Right cardiac atrium (tissue), 5 donors: ENCODE measurements around the gene GPR157. TPM values are rescaled to one million over a fixed set of nuclear protein-coding genes. Genes with fewer than 3 reads are reported as not detected.

Source experiments
- ATAC-seq, 2 donors: fragments of 200-7000 bp; cut with Tn5 transposase; one replicate each; pipeline versions ENCODE4 v1.8.0 to v1.9.1; 2020; ENCODE audit warnings: moderate library complexity in 2 of 2, mild to moderate bottlenecking in 1 of 2
- DNase-seq, 3 donors: peaks; one replicate each; pipeline ENCODE4 v3.0.0-alpha.2; 2020
- H3K27ac ChIP-seq: one replicate; pipeline ENCODE4 v1.5.1; 2013; ENCODE audit warnings: mild to moderate bottlenecking, low read length, control low read depth, moderate library complexity
- H3K27me3 ChIP-seq: one replicate; pipeline ENCODE4 v1.6.1; 2013; ENCODE audit not compliant: control insufficient read depth, insufficient read depth
- H3K4me1 ChIP-seq: one replicate; pipeline ENCODE4 v1.6.1; 2013; ENCODE audit warnings: low read length; ENCODE audit not compliant: control insufficient read depth, insufficient read depth
- H3K4me3 ChIP-seq: one replicate; pipeline ENCODE4 v1.5.1; 2013; ENCODE audit warnings: low read length, control low read depth
- H3K9me3 ChIP-seq: one replicate; pipeline ENCODE4 v1.6.1; 2013; ENCODE audit warnings: low read length; ENCODE audit not compliant: control insufficient read depth
- WGBS: extraction: QIAGEN DNeasy Blood & Tissue Kit; methylation state at CpG from one replicate; pipeline ENCODE4 v1.1.7; 2013; 5-methylcytosine and 5-hydroxymethylcytosine counted together
- intact Hi-C, 4 donors: fragments of 100-400 bp; cut with DNase I; formaldehyde crosslinking; loops; one replicate each; pipeline versions ENCODE4 v1.11.0 to v1.14.0; 2022 to 2023
- polyA plus RNA-seq: library from polyadenylated mRNA; stranded (reverse); fragments of 200-250 nt; gene quantifications from one replicate; pipeline ENCODE4 v1.2.3, GENCODE V29; 2013
- total RNA-seq, 4 donors: library from RNA; stranded (reverse); fragmentation: NEBNext Ultra II Directional; extraction: Animal tissue kit (Norgen Biotek cat#: 25700); gene quantifications; one replicate each; pipeline ENCODE4 v1.2.1, GENCODE V29; 2021
- donor health status: healthy with polysubstance abuse.
- donor health status: DM: no; HTN: yes; CAD: no.
- donor health status: DM: no; HTN: no; CAD: no.
- donor health status: DM: no; HTN: yes; CAD: no; lungs with severe emphysema.
- donor health status: DM: yes; HTN: yes; CAD: no.

The GPR157 gene
- total and polyA plus RNA-seq, 5 donors, result 7.3 to 28.7 (median 23.5) TPM

- intact Hi-C loops, result no loop called here
- H3K27me3 ChIP-seq, result no peaks in the 10 kb centered on the region
- DNase-seq (no peak), ATAC-seq (no peak)
- H3K4me1 ChIP-seq, result peaks cover 3% of the 10 kb centered on the region
- no peak overlapping the region for H3K27ac ChIP-seq
- WGBS, result 91% methylated on average over 2 of the region's 2 CpGs
- no peak overlapping the region for H3K4me3 ChIP-seq
- H3K9me3 ChIP-seq, result no peaks in the 10 kb centered on the region
Observed at GRCh38 chr1:9086796-9087195, 42.1 kb downstream of the GPR157 start.

GRCh38 chr1:9086045-9086444 is 42.9 kb downstream of the GPR157 start:
- intact Hi-C loops, result no loop called here
- Histone ChIP-seq H3K27ac (no peak overlapping the region), H3K4me3 (no peak overlapping the region), H3K9me3 (no peaks in the 10 kb centered on the region), H3K27me3 (no peaks in the 10 kb centered on the region), H3K4me1 (peaks cover 3% of the 10 kb centered on the region)
- WGBS, result 72% methylated on average over 5 of the region's 5 CpGs
- DNase-seq (no peak), ATAC-seq (no peak)

DNA sequence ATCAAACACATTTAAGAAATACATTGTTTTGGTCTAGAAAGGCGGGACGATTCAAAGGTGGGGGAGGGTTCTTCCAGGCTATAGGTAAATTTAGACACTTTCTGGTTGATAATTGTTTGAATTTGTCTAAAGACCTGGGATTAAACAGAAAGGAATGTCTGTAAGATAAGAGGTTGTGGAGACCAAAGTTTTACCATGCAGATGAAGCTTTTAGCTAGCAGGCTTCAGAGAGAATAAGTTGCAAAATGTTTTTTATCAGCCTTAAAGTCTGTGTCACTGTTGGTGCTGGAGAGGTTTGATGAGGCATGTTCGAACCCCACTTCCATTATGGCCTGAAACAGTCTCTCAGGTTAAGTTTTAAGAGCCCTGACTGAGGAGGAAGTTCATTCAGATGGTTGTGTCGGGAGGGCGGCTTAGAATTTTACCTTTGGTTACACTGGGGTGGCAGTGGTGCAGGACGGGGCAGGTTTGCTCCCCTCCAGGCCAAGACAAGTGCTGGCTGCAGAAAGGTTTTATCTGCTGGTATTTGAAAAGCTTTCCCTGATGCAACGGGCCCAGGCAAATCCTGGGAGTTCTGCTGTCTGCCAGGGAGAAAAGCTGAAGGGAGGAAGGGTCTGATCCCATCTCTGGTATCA is 43.5 kb downstream of the GPR157 start:
- Histone ChIP-seq H3K27me3 (no peaks in the 10 kb centered on the region), H3K9me3 (no peaks in the 10 kb centered on the region), H3K27ac (no peak overlapping the region), H3K4me1 (peaks cover 3% of the 10 kb centered on the region), H3K4me3 (no peak overlapping the region)
- intact Hi-C loops, result no loop called here
- ATAC-seq (no peak), DNase-seq (no peak)
- 68% methylated on average over 7 of the region's 7 CpGs for WGBS

DNA sequence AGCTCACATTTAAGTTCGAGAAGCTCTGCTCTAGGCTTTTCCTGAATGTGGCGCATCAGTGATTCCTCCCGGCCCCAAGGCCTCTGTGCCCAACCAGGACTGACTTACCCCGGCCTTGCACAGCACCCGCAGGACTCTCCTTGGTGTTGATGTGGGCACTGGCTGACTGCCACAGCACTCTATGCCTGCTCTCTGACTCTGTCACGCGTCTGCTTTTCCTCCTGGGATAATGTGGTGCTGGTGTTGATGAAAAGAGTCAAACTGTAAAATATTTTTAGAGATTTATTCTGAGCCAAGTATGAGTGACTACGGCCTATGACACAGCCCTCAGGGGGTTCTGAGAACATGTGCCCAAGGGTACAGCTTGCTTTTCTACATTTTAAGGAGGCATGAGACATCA is 44.0 kb downstream of the GPR157 start:
- H3K27ac ChIP-seq, result no peak overlapping the region
- no peak overlapping the region for H3K4me3 ChIP-seq
- DNase-seq, result peak; percentile 50 to 82 (median 75)
- H3K9me3 ChIP-seq, result no peaks in the 10 kb centered on the region
- no peaks in the 10 kb centered on the region for H3K27me3 ChIP-seq
- peaks cover 3% of the 10 kb centered on the region for H3K4me1 ChIP-seq
- WGBS, result 49% methylated on average over 8 of the region's 8 CpGs
- peak; percentile 77 to 81 for ATAC-seq
- intact Hi-C loops, result no loop called here

DNA sequence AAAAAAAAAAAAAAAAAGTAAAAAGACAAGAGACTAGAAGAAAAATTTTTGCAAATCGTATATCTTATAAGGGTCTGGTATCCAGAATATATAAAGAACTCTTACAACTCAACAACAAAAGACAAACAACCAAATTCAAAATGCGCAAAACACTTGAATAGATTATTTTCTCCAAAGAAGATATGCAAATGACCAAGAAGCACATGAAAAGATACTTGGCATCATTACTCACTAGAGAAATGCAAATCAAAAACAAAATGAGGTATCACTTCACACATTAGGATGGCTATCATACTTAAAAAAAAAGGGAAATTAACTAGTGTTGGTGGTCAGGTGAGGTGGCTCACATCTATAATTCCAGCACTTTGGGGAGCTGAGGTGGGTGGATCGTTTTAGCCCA is 47.4 kb downstream of the GPR157 start:
- Histone ChIP-seq H3K27me3 (no peaks in the 10 kb centered on the region), H3K4me1 (peaks cover 3% of the 10 kb centered on the region), H3K27ac (no peak overlapping the region), H3K4me3 (no peak overlapping the region), H3K9me3 (no peaks in the 10 kb centered on the region)
- ATAC-seq (no peak), DNase-seq (no peak)
- 91% methylated on average over 3 of the region's 3 CpGs for WGBS
- intact Hi-C loops, result no loop called here

GRCh38 chr1:9080705-9081291 is 48.1 kb downstream of the GPR157 start:
- H3K4me3 ChIP-seq, result no peak overlapping the region
- no peaks in the 10 kb centered on the region for H3K9me3 ChIP-seq
- ATAC-seq, result no peak
- no peaks in the 10 kb centered on the region for H3K27me3 ChIP-seq
- H3K27ac ChIP-seq, result no peak overlapping the region
- 96% methylated on average over 6 of the region's 6 CpGs for WGBS
- intact Hi-C loops, result no loop called here
- DNase-seq, result no peak
- peaks cover 3% of the 10 kb centered on the region for H3K4me1 ChIP-seq

DNA sequence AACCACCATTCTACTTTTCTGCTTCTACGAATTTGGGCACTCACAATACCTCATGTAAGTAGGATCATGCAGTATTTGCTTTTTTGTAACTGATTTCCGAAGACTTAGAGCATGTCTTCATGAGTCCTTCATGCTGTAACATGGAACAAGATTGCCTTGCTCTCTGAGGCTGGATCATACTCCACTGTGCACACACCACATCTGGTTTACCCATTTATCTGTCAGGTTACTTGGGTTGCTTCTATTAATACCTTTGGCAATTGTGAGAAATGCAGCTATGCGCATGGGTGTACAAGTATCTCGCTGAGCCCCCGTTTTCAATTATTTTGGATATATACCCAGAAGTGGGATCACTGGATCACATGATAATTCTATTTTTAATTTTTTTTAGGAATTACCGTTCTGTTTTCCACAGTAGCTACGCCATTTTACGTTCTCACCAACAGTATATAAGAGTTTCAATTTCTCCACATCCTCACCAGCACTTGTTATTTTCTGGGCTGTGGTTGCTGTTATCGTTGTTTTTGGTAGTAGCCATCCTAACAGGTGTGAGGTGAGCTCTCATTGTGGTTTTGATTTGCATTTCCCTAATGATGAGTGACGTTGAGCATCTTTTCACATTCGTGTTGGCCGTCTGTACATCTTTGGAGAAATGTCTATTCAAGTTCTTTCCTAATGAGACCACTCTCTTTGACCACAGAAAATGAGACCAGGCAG is 48.8 kb downstream of the GPR157 start:
- no peak overlapping the region for H3K27ac ChIP-seq
- intact Hi-C loops, result no loop called here
- 86% methylated on average over 12 of the region's 12 CpGs for WGBS
- no peaks in the 10 kb centered on the region for H3K27me3 ChIP-seq
- no peak for ATAC-seq
- DNase-seq, result no peak
- H3K4me1 ChIP-seq, result no peaks in the 10 kb centered on the region
- no peaks in the 10 kb centered on the region for H3K9me3 ChIP-seq
- H3K4me3 ChIP-seq, result no peak overlapping the region

DNA sequence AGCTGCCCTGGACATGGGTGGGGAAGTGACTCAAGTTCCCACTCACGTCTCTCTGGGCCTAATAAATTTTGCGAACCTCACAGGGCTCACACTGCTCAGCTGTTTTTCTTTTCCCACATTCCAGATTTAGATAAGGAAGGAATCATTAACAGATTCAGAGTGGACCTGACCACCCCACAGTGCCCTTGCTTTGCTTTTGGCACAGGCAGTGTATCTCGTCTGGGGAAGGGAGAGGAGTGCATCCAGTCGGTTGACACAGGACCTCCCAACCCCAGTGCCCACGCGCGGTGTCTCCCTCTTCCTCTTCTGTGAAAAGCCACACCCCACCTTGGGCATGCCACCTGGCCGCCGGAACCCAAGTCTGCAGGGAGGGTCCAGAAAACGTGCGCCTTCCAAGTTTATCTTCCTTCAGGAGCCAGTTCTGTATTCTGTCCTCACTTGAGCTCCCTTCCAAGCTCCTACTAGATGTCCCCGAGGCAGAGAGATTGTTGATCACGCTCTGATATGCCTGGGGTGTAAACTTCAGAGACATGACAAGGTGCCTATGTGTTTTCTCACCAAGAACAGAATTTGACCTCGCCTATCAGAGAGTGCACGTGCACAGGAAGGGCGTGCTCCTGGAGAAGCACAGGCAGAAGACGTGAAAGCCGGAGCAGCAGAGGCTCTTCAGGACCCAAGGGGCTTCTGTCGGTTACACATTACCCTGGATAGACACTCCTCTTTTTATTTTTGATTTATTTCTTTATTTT is 50.0 kb downstream of the GPR157 start:
- Histone ChIP-seq H3K27ac (no peak overlapping the region), H3K9me3 (no peaks in the 10 kb centered on the region), H3K4me3 (no peak overlapping the region), H3K4me1 (no peaks in the 10 kb centered on the region), H3K27me3 (no peaks in the 10 kb centered on the region)
- 68% methylated on average over 19 of the region's 19 CpGs for WGBS
- DNase-seq, result no peak
- intact Hi-C loops, result no loop called here
- ATAC-seq, result no peak

DNA sequence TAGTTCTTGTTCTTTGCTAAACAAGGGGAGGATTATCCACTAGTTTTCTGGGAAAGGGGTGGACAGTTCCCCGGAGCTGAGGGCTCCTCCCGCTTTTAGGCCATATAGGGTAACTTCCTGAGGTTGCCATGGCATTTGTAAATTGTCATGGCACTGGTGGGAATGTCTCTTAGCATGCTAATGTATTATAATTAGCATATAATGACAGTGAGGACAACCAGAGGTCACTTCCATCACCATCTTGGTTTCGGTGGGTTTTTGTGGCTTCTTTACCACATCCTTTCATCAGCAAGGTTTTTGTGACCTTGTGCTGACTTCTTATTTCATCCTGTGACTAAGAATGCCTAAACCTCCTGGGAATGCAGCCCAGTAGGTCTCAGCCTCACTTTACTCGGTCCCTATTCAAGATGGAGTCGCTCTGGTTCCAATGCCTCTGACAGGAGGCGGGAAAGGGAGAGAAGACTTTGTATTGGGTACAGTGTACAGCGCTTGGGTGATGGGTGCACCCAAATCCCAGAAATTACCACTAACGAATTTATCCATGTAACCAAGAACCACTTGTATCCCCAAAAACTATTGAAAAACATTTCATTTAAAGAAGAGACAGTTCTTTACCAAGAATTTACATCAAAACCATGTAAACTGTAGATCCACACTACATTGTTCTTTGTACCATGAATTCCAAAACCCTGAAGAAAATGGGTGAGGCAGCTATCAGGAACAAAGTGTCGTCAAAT is 50.7 kb downstream of the GPR157 start:
- Histone ChIP-seq H3K27ac (no peak overlapping the region), H3K27me3 (no peaks in the 10 kb centered on the region), H3K9me3 (no peaks in the 10 kb centered on the region), H3K4me1 (no peaks in the 10 kb centered on the region), H3K4me3 (no peak overlapping the region)
- intact Hi-C loops, result no loop called here
- no peak for ATAC-seq
- DNase-seq, result no peak
- WGBS, result 78% methylated on average over 9 of the region's 9 CpGs

DNA sequence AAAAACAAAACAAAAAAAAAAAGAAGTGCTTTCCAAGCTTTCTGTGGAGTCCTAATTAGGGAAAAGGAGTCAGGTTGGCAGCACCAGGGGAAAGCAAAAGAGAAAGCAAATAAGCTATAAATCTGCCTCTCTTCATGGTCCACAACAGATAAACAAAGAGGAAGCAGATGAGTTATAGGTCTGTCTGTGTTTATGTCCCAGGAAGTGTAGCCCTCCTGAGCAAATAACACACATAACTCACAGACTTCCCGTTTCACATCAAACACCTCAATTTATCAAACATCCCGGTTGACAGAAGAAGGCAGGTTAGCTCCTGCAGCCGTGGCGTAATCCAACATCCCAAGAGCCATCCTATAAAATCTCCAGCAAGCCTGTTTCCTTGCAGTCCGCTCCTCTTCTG is 53.9 kb downstream of the GPR157 start:
- Histone ChIP-seq H3K27ac (no peak overlapping the region), H3K9me3 (no peaks in the 10 kb centered on the region), H3K27me3 (no peaks in the 10 kb centered on the region), H3K4me3 (no peak overlapping the region), H3K4me1 (no peaks in the 10 kb centered on the region)
- WGBS, result 55% methylated on average over 5 of the region's 5 CpGs
- DNase-seq (no peak), ATAC-seq (no peak)
- intact Hi-C loops, result no loop called here
